Stomach (tissue), 9 donors: ENCODE measurements around the gene OTOGL. TPM values are rescaled to one million over a fixed set of nuclear protein-coding genes. Genes with fewer than 3 reads are reported as not detected.

Experiments
- DNase-seq, 2 donors: peaks; one replicate each; pipeline versions ENCODE4 v3.0.0 to v3.0.0-alpha.2; 2013 to 2019
- H3K27ac ChIP-seq, 5 donors: fragments of 200-600 bp in 4 of 5; sonication (generic) in 4 of 5; one replicate each; pipeline ENCODE4 v1.5.1; 2013 to 2019; ENCODE audit warnings: mild to moderate bottlenecking in 1 of 5, moderate library complexity in 1 of 5
- H3K27me3 ChIP-seq, 3 donors: fragments of 200-600 bp; sonication (generic); one replicate each; pipeline ENCODE4 v1.5.1; 2017 to 2019; ENCODE audit warnings: mixed run types in 1 of 3
- H3K36me3 ChIP-seq, 4 donors: fragments of 200-600 bp; sonication (generic); 1 replicate in 3 of 4; 2 replicates in 1 of 4; pipeline ENCODE4 v1.5.1; 2016 to 2019
- H3K4me1 ChIP-seq, 4 donors: fragments of 200-600 bp; sonication (generic); one replicate each; pipeline ENCODE4 v1.5.1; 2016 to 2019
- H3K4me3 ChIP-seq, 4 donors: fragments of 200-600 bp; sonication (generic) in 3 of 4; one replicate each; pipeline ENCODE4 v1.5.1; 2016 to 2019; ENCODE audit warnings: mild to moderate bottlenecking in 1 of 4
- H3K9me3 ChIP-seq, 4 donors: fragments of 200-600 bp; sonication (generic); one replicate each; pipeline ENCODE4 v1.5.1; 2016 to 2019
- EP300 ChIP-seq: sonication (generic); formaldehyde crosslinking; IDR thresholded peaks from one replicate; pipeline ENCODE4 v1.6.1; 2017; ENCODE audit warnings: antibody characterized with exemption
- POLR2A ChIP-seq, 4 donors: fragments of 450-650 bp; IDR thresholded peaks; one replicate each; pipeline ENCODE4 v1.6.1; 2016; ENCODE audit warnings: antibody characterized with exemption in 4 of 4, control low read depth in 2 of 4, mild to moderate bottlenecking in 1 of 4, moderate library complexity in 1 of 4
- POLR2AphosphoS5 ChIP-seq, 3 donors: sonication (generic); formaldehyde crosslinking; IDR thresholded peaks; one replicate each; pipeline ENCODE4 v1.6.1; 2016; ENCODE audit warnings: antibody characterized with exemption in 3 of 3
- WGBS, 5 donors: extraction: QIAGEN DNeasy Blood & Tissue Kit in 3 of 5; methylation state at CpG; one replicate each; pipeline versions ENCODE4 v1.1.5 to v1.1.7; 2013 to 2018; 5-methylcytosine and 5-hydroxymethylcytosine counted together
- intact Hi-C: fragments of 100-400 bp; cut with DNase I; formaldehyde crosslinking; loops from one replicate; pipeline ENCODE4 v1.15.1; 2023; ENCODE audit warnings: low total_unique reads
- polyA plus RNA-seq, 3 donors: library from polyadenylated mRNA; stranded (reverse); fragments of 200-250 nt; gene quantifications; one replicate each; pipeline ENCODE4 v1.2.3, GENCODE V29; 2013
- total RNA-seq, 5 donors: library from RNA; depleted of rRNA; stranded (reverse); fragments of >200 nt; gene quantifications; one replicate each; pipeline versions ENCODE4 v1.1.0 to v1.2.3, GENCODE V29; 2014 to 2016
- TF ChIP-seq, protein P1 (sequence below), 7 experiments: fragments of 450-650 bp in 4 of 7; fragments of 200-600 bp in 3 of 7; sonication (generic) in 3 of 7; IDR thresholded peaks; one replicate each; pipeline ENCODE4 v1.5.1; 2016 to 2019; ENCODE audit warnings: antibody characterized with exemption in 7 of 7, control low read depth in 2 of 7, mild to moderate bottlenecking in 1 of 7
- donor health status: healthy with polysubstance abuse.
- donor health status: Bipolar disorder and iron deficiency.
- donor health status: healthy.

OTOGL gene
- total and polyA plus RNA-seq, 8 donors = 0.58 to 1.7 (median 0.99) TPM; not detected in 4

DNA sequence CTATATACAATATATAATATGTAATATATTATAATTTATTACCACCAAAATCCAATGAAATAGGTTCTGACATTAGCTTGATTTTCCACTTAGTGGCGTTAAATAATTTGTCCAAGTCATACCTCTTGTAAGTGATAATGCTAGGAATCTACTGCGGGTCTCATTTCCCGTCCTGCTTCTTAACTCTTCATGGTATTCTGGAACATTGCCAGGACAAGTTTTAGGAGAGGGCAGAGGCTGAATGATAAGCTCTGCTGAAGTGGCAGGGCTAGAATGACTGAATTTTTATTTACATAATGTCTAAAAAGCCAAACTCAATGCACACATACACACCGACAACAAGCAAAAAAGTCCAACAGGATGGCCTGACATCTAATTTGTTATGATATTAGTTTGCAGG lies 274.3 kb downstream of the OTOGL start:
- Histone ChIP-seq H3K36me3 (no peaks in the 10 kb centered on the region), H3K27ac (no peak overlapping the region), H3K4me1 (no peaks in the 10 kb centered on the region), H3K9me3 (no peaks in the 10 kb centered on the region), H3K4me3 (no peak overlapping the region), H3K27me3 (no peaks in the 10 kb centered on the region)
- 16 to 48% (median 31%) methylated on average over 4 of the region's 4 CpGs for WGBS, 5 donors
- DNase-seq = peak in 1 of 2 donors; percentile 3
- intact Hi-C loops = no loop called here
- TF ChIP-seq, protein P1, sequence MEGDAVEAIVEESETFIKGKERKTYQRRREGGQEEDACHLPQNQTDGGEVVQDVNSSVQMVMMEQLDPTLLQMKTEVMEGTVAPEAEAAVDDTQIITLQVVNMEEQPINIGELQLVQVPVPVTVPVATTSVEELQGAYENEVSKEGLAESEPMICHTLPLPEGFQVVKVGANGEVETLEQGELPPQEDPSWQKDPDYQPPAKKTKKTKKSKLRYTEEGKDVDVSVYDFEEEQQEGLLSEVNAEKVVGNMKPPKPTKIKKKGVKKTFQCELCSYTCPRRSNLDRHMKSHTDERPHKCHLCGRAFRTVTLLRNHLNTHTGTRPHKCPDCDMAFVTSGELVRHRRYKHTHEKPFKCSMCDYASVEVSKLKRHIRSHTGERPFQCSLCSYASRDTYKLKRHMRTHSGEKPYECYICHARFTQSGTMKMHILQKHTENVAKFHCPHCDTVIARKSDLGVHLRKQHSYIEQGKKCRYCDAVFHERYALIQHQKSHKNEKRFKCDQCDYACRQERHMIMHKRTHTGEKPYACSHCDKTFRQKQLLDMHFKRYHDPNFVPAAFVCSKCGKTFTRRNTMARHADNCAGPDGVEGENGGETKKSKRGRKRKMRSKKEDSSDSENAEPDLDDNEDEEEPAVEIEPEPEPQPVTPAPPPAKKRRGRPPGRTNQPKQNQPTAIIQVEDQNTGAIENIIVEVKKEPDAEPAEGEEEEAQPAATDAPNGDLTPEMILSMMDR (IDR thresholded peaks at IDR 0.05) = no peak
- TF ChIP-seq EP300 (no peak), POLR2AphosphoS5 (IDR thresholded peaks at IDR 0.05) (no peak), POLR2A (IDR thresholded peaks at IDR 0.05) (no peak)

DNA sequence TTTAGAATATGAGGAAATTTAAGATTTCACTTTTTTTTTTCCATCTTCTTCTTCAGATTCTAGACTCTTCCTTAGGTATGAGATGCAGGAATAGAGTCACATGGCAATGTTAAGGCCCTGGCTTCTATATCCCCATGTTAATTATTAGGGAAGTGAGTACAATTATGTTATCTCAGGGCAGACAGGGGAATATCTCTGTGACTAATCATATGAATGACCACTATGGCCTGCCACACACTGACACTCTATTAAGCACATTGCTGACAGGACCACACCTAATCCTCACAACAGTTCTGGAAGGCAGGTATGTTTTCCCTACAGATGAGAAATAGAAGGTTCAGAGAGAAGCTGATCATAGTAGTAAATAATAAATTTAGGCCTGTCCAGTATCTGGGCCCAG lies 275.3 kb downstream of the OTOGL start:
- Histone ChIP-seq H3K27ac (no peak overlapping the region), H3K9me3 (no peaks in the 10 kb centered on the region), H3K27me3 (no peaks in the 10 kb centered on the region), H3K4me1 (no peaks in the 10 kb centered on the region), H3K36me3 (no peaks in the 10 kb centered on the region), H3K4me3 (no peak overlapping the region)
- intact Hi-C loops = no loop called here
- TF ChIP-seq POLR2A (IDR thresholded peaks at IDR 0.05) (no peak), POLR2AphosphoS5 (IDR thresholded peaks at IDR 0.05) (no peak), EP300 (no peak)
- TF ChIP-seq, protein P1 (IDR thresholded peaks at IDR 0.05) = no peak
- no peak for DNase-seq

DNA sequence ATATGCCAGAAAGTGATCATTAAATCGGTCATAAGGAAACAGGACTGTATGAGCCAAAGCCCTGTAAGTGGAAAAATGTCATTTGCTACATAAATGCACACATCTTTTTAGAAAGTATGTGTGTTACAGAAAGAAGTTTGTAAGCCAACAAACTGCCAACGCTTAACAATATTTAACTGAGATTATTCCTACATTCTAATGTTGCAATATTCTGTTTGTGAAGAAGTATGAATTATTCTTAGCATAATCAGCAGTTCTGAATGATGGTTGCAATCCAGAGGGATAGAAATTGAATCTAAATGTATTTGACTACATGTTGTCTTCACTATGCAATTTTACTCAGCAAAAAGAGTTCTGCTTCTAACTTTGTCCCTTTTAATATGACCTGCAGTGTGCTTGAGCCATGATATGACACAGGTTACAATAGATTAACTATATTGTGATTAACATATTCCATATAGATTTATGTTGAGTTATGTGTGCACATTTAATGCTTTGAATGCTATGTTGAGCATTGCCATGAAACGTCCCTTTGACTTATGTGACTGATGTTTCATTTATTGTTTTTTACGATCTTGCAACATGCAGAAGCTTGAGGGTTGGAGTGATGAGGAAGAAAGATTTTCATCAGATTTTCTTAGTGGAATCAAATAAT lies 277.9 kb downstream of the OTOGL start:
- H3K27me3 ChIP-seq = no peaks in the 10 kb centered on the region
- no peak for DNase-seq
- no peaks in the 10 kb centered on the region for H3K36me3 ChIP-seq
- WGBS, 5 donors = 84 to 91% (median 87%) methylated on average over 4 of the region's 4 CpGs
- H3K4me1 ChIP-seq = no peaks in the 10 kb centered on the region
- H3K4me3 ChIP-seq = no peak overlapping the region
- H3K27ac ChIP-seq = no peak overlapping the region
- intact Hi-C loops = no loop called here
- H3K9me3 ChIP-seq = no peaks in the 10 kb centered on the region
- no peak for TF ChIP-seq EP300
- TF ChIP-seq, protein P1 (IDR thresholded peaks at IDR 0.05) = no peak
- TF ChIP-seq POLR2A (IDR thresholded peaks at IDR 0.05) = no peak
- no peak for TF ChIP-seq POLR2AphosphoS5 (IDR thresholded peaks at IDR 0.05)

DNA sequence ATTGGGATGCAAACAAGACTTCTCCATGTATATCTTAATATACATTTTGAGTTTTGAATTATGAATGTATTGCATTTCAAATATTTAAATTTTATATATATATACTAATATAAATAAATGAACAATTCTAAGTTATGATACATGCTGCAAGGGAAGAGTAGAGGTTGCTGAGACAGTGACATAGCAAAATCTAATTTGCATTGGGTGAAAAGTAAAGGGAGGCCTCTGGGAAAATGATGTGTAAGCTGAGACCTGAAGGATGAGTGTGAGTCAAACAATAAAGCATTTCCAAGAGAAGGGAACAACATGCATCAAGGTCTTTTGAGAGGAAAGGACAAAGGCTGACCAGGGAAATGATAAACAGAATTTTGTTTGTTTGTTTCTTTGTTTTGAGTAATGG lies 281.8 kb downstream of the OTOGL start:
- TF ChIP-seq POLR2AphosphoS5 (IDR thresholded peaks at IDR 0.05) = no peak
- no peak for TF ChIP-seq POLR2A (IDR thresholded peaks at IDR 0.05)
- no peak for TF ChIP-seq EP300
- Histone ChIP-seq H3K36me3 (no peaks in the 10 kb centered on the region), H3K4me3 (no peak overlapping the region), H3K27me3 (no peaks in the 10 kb centered on the region), H3K4me1 (no peaks in the 10 kb centered on the region), H3K27ac (no peak overlapping the region), H3K9me3 (no peaks in the 10 kb centered on the region)
- intact Hi-C loops = no loop called here
- DNase-seq = no peak

DNA sequence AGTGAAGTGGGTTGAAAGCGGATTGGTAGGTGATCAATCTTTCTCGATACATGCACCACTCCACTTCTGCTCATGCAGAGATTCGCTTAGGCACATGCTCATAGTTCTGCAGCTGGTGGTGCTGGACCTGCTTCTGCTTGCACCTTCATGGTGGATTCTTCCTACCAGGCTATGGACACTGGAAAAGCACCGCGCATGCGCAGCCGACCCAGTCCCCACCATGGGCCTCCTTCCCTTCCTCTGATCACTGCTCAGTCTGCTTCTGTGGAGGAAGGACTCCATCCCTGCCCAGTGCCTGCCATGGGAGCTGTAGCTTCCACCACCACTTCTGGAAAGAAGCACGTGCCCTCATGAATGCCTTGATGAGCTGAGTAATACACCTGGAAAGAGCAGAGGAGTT lies 282.9 kb downstream of the OTOGL start:
- no peak for DNase-seq
- Histone ChIP-seq H3K27ac (no peak overlapping the region), H3K4me1 (no peaks in the 10 kb centered on the region), H3K27me3 (no peaks in the 10 kb centered on the region), H3K9me3 (no peaks in the 10 kb centered on the region), H3K36me3 (no peaks in the 10 kb centered on the region), H3K4me3 (no peak overlapping the region)
- TF ChIP-seq, protein P1 (IDR thresholded peaks at IDR 0.05) = no peak
- no peak for TF ChIP-seq POLR2AphosphoS5 (IDR thresholded peaks at IDR 0.05)
- no peak for TF ChIP-seq EP300
- no peak for TF ChIP-seq POLR2A (IDR thresholded peaks at IDR 0.05)
- WGBS, 5 donors = 87 to 97% (median 94%) methylated on average over 4 to 8 of the region's 8 CpGs
- intact Hi-C loops = no loop called here
